Measurements from ENCODE around the gene FBXW4.

Gene FBXW4

DNA sequence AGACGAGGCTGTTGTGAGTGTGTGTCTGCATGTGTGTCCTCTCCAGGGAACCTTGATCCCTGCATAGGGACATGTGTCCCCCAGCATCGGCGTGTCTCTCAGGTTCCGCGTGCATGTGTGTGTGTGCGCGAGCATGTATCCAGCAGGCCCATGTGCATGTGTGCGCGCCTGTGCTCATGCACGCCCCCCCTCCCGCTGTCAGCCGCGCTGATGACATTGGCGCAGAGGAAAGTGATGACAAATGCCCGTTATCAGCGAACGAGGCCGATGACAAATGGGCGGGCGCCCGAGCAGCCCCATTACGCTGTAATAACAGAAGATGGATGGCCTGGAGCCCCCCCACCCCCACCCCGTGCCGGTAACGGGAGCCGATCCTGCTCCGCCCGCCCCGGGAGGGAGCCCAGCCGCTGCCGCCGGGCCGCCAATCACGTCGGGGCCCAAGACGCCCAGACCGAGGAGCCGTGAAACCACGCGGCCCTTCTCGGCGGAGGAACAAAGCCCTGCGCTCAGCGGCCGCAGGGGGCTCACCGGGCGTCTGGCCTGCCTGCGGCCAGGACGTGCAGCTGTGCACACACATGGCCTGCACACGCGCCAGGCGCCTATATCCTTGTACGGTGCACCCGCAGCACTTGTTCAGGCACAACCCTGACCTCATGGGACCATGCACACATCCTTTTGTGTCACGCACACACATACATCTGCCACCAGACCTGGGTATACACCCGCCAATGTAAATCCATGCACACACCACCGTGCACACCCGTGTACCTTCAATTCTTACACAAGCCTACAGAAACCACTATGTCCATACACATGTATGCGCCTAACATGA lies 128.4 kb downstream of the FBXW4 start:
- peak; percentile 59 for DNase-seq (ENCODE audit: low spot score)

DNA sequence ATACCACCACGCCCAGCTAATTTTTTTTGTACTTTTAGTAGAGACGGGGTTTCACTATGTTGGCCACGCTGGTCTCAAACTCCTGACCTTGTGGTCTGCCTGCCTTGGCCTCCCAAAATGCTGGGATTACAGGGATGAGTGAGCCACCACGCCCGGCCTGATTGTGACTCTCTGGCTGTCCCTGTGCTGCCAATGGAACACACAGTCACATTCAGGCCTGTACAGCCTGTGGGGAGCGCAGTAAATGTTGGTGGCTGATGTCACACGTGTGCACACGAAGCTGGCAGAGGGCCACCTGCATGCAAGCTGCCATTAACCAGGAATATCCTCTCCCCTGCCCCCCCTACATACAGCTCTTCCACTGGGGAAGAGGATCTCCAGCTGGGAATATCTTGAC lies 129.0 kb downstream of the FBXW4 start:
- DNase-seq (ENCODE audit: low spot score) = no peak

GRCh38 chr10:101565370-101565900 lies 129.5 kb downstream of the FBXW4 start:
- DNase-seq (ENCODE audit: low spot score) = no peak

DNA sequence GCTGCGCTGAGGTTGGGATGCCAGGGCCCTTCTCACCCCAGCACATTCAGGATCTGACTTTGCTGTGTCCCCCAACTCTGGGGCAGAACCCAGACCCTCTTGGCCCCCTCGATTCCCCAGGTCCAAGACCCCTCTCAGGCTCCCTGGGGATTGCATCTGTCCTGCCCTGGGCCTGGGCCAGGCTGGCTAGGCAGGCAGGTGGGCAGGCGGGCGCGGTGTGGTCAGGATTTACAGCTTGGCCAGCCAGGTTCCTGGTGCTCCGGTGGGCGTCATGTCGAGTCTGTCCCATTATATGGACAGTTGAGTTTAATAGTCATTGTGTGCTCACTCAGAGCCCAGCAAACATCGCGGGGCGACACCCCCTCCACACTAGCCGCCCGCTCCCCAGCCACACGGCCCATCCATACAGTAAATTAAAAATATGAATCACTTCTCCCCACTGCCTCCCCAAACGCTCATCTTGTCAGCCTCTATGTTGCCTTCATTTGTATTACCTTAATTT lies 130.4 kb downstream of the FBXW4 start:
- no peak for DNase-seq (ENCODE audit: low spot score)

- DNase-seq (ENCODE audit: low spot score) = no peak
Measured at GRCh38 chr10:101563497-101564040, 131.4 kb downstream of the FBXW4 start.

DNA sequence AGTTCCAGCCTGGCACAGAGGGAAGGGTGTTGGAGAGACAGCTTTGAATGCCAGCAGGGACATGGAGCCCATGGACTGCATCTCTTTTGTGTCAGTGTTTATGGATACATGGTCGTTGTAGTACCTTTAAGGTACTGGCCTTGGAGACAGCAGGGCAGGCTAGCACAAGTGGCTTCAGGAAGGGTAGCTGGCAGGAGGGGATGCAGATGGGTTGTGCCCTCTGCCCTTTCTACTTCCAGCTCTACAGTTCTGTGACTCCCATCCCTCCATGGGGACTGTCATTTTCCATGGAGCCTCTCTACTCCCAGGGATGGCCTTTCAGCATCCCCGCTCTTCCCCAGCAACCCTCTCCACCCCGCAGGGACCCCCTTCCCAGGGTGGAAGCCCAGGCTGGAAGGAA lies 132.0 kb downstream of the FBXW4 start:
- no peak for DNase-seq (ENCODE audit: low spot score)

DNA sequence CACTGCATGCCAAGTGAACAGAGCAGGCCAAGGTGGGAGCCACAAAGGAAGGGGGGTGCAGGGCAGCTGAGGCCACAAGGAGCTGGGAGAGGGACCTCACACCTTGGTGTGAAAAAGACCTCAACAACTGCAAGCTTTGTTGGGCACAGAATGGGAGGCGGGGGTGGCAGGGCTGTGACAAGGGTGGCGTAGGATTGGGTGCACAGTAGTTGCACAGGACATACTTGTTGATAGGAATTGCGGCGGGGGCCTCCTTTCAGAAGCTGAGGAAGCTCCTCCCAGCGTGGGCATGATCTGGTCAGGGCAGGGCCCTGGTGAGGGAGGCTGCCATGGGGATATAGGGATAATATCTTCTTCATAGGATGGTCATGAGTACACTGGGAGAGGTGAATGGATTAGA lies 132.7 kb downstream of the FBXW4 start:
- no peak for DNase-seq (ENCODE audit: low spot score)

DNA sequence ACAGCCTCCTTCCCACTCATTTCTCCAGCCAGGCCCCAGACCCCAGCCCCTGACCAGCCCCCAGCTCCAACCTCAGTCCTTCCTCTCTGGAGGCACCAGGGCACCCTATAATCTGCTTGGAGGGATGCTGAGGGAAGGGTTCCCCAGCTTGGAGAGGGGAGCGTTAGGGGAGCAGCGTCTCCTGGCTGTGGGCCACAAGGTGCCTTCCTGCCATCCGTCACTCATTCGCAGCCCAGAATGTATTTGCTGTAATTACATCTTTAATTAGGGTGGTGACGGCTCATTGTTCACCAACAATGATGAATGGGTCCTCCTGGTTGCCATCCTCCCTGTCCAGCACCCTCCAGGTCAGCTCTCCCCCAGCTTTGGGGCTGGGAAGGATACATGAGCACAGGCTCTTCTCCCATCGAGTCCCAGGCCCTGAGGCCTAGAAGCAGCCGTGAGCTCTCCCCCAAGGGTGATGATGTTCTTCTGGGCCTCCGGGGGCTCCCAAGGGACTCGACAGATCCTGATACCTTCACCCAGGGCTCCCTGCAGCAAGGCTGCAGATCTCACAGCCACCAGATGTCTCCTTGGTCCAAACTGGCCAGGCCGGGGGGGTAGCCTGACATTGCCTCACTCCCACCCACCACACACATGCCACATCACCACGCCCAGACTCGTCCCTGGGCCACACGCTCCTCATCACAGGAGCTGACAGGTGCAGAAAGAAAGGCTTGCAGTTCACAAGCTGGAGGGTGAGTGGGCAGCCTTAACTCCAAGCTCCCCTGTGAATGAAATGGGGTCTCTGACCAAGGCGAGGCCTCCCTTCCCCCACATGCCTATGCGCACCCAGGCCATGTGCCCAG lies 133.7 kb downstream of the FBXW4 start:
- no peak for DNase-seq (ENCODE audit: low spot score)
